GM21390 (cell line): ENCODE measurements around the gene FXYD4.
"Not testable (repeated sequence)": the region's sequence is repeated elsewhere in the genome, so short reads cannot be mapped to it uniquely, and the experiment has no call there.

Source experiments
- ATAC-seq: cut with Tn5 transposase; IDR thresholded peaks from one replicate; pipeline ENCODE4 v1.9.1; 2021; ENCODE audit not compliant: unreplicated experiment

The FXYD4 gene

DNA sequence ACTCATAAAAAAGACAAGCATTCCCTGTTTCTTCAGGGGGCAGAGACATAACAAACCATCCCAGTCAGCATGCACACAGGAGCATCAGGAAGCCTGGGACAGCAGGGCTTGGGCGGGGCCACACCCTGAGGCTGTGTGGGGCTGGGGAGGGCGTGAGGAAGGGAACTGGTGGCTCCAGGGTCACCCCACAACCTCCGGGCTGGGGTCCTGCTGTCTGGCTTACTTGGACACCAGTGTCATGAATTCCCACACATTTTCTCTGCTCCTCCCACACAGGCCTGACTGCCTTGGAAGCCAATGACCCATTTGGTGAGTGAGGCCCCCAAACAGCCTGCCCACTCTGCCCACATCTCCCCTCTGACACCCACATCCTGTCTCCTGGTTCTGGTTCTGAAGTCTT lies 2.8 kb downstream of the FXYD4 start:
- no peak for ATAC-seq

- no peak for ATAC-seq
These were observed 4.1 kb downstream of the FXYD4 start for GRCh38 chr10:43375401-43376020.

- ATAC-seq = no peak
These were observed 4.7 kb downstream of the FXYD4 start for GRCh38 chr10:43376046-43376635.

- ATAC-seq = no peak
These were observed 5.5 kb downstream of the FXYD4 start for GRCh38 chr10:43376828-43377423.

GRCh38 chr10:43377424-43377883 lies 6.0 kb downstream of the FXYD4 start:
- no peak for ATAC-seq

GRCh38 chr10:43380610-43381222 lies 9.3 kb downstream of the FXYD4 start:
- no peak for ATAC-seq

GRCh38 chr10:43383204-43383971 lies 12.0 kb downstream of the FXYD4 start:
- no peak for ATAC-seq

DNA sequence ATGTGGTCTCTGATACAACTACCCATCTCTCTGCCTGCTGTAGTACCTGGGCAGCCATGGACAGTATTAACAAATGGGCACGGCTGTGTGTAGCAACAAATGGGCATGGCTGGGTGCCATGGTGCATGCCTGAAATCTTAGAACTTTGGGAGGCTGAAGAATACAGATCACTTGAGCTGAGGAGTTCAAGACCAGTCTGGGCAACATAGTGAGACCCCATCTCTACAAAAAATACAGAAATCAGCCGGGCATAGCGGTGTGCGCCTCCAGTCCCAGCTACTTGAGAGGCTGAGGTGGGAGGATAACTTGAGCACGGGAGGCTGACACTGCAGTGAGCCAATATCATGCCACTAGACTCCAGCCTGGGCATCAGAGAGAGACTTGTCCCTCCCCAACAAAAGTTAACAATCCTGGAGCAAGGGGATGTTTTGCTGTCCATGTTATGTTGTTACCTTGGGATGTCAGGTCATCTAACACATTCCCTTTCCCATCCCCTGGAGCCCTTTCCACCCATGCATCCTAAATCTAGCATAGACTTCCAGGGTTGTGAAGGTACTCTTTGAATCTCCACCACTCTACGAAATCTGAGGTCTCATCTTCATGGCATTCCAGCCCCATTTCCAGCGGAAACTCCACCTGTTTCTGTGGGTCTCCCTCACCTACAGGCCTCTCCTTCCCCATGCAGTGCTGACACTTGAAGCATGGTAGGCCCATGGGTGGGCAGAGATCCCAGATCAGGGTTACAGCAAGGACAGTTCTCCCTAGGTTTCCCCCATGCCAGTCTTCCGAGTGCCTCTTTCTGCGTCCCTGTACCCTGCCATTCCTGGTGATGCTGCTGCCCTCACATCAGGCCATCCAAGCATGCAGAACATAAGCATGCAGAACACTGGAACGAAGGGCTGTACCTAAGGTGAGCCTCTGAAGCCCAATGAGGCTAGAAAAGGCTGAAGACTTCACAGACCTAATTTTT lies 13.1 kb downstream of the FXYD4 start:
- no peak for ATAC-seq

DNA sequence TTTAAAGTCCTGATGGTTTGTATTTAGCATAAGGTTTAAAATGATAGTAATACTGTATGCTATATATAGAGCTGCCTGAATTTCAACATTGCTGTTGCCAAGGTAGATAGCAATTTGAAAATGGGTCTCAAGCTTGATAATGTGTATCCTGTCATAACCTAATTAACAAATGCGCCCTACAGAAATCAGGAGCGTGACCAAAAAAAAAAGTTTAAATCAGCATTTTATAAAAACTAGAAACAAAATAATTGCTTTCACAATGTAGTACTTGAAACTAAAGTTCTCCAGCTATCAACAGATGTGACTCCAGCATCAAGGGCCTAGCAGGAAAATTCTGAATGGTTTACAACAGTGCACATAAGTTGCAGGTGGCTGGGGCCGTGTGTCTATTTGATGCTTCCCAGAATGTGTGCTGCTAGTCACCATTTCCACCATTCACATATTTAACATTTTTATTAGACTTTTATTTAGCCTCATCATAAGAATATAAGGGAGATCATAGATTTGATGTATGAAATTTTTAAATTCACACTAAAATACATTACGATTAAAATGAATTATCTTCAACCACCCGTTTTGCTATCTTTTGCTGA lies 14.1 kb downstream of the FXYD4 start:
- ATAC-seq = no peak

DNA sequence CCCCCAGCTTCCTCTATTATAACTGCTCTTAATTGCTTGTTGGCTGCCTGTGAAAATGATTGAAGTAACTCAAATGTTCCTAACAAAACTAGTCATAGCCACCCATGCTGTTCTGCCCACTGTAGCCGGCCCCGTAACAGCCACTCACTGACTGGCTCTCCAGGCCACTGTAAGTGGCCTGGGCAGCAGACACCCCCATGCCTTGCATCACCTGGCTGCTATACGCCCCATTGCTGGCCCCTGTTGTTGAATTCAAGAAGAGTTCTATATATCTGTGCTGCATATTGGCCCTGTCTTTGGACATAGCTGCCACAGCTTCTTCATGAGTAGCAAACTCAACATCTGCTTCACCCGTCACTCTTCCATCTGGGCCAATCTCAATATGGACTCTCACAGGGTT lies 15.1 kb downstream of the FXYD4 start:
- no peak for ATAC-seq

DNA sequence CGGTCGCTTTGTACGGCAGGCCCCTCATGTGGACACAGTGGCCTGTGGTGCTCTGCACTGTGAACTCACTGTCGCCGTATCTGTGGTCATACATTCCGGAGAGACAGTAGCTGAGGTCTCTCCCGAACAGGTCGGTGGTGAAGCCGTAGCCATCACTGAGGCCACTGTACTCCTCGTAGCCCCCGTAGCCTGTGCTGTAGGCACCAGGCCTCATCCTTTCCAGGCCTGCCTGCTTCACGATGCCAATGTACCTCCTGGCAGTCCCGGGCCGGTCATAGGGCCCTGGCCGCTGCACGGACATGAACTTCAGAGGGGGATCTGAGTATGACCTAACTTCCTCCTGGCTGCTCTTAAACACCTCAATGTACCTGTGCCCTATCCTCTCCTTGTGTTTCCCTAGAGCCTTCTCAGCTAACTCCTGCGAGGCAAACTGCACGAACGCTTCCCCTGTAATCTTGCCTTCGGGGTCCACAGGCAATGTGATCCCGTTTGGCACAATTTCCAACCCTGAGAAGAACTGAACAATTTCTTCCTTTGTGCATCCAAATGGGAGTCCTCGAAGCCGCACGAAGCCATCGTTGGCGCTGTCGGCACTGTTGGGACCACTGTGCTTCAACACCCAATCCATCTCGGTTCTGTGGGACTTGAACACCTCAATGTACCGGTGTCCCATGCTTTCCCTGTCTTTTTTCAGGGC lies 15.7 kb downstream of the FXYD4 start:
- no peak for ATAC-seq

- ATAC-seq = no peak
These were observed 16.2 kb downstream of the FXYD4 start for GRCh38 chr10:43387678-43388032.

GRCh38 chr10:43389867-43390266 lies 18.4 kb downstream of the FXYD4 start:
- no peak for ATAC-seq

DNA sequence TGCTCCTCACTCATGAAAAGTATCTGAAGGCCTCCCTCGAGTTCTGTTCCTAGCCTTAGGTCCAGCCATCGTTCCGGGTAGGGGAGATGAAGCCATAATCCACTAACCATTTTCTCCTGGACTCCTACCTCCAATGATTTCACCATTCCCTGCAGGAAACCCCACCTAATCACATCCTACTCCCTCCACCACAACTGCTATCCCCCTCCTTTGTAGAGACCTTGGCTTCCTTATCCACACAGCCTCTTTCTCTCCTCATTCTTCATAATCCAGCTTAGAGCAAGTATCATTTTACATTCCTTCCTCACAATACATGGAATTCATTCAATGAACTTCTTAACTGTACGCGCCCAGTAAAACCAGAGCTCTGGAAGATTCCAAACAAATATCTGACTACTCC lies 18.9 kb downstream of the FXYD4 start:
- ATAC-seq = no peak

DNA sequence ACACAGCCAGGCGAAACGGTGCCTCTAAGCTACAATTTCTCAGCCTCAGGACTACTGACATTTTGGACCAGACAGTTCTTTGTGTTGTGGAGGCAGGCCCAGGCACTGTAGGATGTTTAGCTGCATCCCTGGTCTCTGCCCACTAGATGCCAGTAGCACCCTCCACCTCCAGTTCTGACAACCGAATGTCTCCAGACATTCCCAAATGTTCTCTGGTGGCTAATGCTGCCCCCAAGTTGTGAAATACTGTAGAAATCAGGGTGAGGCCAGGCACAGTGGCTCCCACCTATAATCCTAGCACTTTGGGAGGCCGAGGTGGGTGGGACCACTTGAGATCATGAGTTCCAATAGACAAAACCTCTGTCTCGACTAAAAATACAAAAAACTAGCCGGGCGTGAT lies 19.3 kb downstream of the FXYD4 start:
- no peak for ATAC-seq

DNA sequence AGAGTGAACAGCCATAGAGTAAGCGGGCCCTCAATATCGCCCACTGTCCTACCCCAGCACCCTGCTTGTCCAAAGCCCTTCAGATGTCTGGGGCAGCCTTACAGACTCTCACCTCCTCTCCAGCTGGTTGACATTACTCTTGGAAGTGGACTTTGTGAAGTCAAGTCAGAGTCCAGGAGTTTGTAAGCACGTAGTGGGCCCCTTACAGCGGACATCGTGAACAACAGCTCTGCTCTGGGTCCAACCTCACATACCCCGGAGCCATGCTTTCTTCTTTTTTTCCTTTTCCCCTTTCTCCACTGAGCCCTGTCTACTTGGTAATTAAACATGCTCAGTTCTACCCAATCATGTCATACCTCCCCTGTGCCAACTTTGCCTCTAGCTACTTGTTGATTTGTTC lies 20.1 kb downstream of the FXYD4 start:
- no peak for ATAC-seq

DNA sequence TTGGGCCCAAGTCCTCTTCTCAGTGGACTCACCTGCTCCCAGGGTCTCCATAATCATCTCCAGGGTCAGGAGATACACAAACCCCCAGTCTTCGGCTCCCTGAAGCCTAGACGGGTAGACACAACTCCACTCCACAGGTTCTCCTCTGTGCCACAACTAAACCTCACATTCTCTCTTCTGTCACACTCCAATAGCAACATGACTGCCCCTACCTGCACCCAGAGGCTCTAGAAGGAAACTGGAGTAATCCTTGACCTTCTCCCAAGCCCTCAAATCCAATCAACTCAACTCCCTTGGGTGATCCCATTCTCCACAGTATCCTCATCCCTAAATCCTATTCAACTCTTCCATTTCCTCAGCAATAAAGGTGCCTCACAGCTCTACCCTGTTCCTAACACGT lies 21.3 kb downstream of the FXYD4 start:
- ATAC-seq = no peak

- ATAC-seq = not testable (repeated sequence)
These were observed 21.8 kb downstream of the FXYD4 start for GRCh38 chr10:43393186-43393585.

- no peak for ATAC-seq
These were observed 22.3 kb downstream of the FXYD4 start for GRCh38 chr10:43393606-43394360.
